GM23338 (cell line): Measurements from ENCODE around the gene SLC22A25. TPM values are rescaled to one million over a fixed set of nuclear protein-coding genes. Genes with fewer than 3 reads are reported as not detected.

Experiments
- ATAC-seq: fragments of 200-7000 bp; cut with Tn5 transposase; 3 replicates; pipeline ENCODE4 v1.9.1; 2020
- DNase-seq: peaks from one replicate; pipeline ENCODE4 v3.0.0-alpha.2; 2015; ENCODE audit warnings: low spot score
- H2AFZ ChIP-seq: fragments of 200-600 bp; sonication (generic); 2 replicates; pipeline ENCODE4 v1.8.0; 2016; ENCODE audit warnings: antibody characterized with exemption, mild to moderate bottlenecking, moderate library complexity
- H3F3A ChIP-seq: fragments of 200-600 bp; sonication (generic); replicated peaks from 2 replicates; pipeline ENCODE4 v1.8.0; 2017; ENCODE audit warnings: antibody characterized with exemption, mixed run types, low read depth
- H3K27ac ChIP-seq: fragments of 200-600 bp; sonication (generic); 2 replicates; pipeline ENCODE4 v1.6.1; 2016; ENCODE audit warnings: low read depth
- H3K27me3 ChIP-seq: fragments of 200-600 bp; sonication (generic); 2 replicates; pipeline ENCODE4 v1.8.0; 2016; ENCODE audit warnings: mild to moderate bottlenecking, mixed run types, moderate library complexity; ENCODE audit not compliant: insufficient read depth
- H3K36me3 ChIP-seq: fragments of 200-600 bp; sonication (generic); 2 replicates; pipeline ENCODE4 v1.8.0; 2016; ENCODE audit warnings: mild to moderate bottlenecking; ENCODE audit not compliant: insufficient read depth
- H3K4me1 ChIP-seq: fragments of 200-600 bp; sonication (generic); 2 replicates; pipeline ENCODE4 v1.8.0; 2016; ENCODE audit warnings: mild to moderate bottlenecking, moderate library complexity; ENCODE audit not compliant: insufficient read depth
- H3K4me2 ChIP-seq: fragments of 200-600 bp; sonication (generic); 2 replicates; pipeline ENCODE4 v1.7.1; 2017; ENCODE audit warnings: mixed run types
- H3K4me3 ChIP-seq: fragments of 200-600 bp; sonication (generic); 2 replicates; pipeline ENCODE4 v1.6.1; 2016; ENCODE audit warnings: mixed run types
- H3K79me2 ChIP-seq: fragments of 200-600 bp; sonication (generic); replicated peaks from 2 replicates; pipeline ENCODE4 v1.8.0; 2017; ENCODE audit warnings: mild to moderate bottlenecking; ENCODE audit not compliant: insufficient read depth
- H3K9me2 ChIP-seq: fragments of 200-600 bp; sonication (generic); 2 replicates; pipeline ENCODE4 v1.8.0; 2017; ENCODE audit not compliant: insufficient read depth
- H4K20me1 ChIP-seq: fragments of 200-600 bp; sonication (generic); replicated peaks from 2 replicates; pipeline ENCODE4 v1.8.0; 2017; ENCODE audit warnings: mild to moderate bottlenecking; ENCODE audit not compliant: insufficient read depth
- H3K27ac Mint-ChIP-seq: 2 replicates; pipeline ENCODE4 v1.8.0; 2020; ENCODE audit warnings: inconsistent platforms, mild to moderate bottlenecking, moderate library complexity, mixed read lengths
- H3K27me3 Mint-ChIP-seq: 3 replicates; pipeline ENCODE4 v1.8.0; 2022; ENCODE audit warnings: low read depth, mild to moderate bottlenecking, moderate library complexity, mixed read lengths, inconsistent platforms; ENCODE audit not compliant: insufficient read depth, poor library complexity
- H3K36me3 Mint-ChIP-seq: 3 replicates; pipeline ENCODE4 v1.8.0; 2021; ENCODE audit warnings: low read depth, mild to moderate bottlenecking, inconsistent platforms, moderate library complexity, mixed read lengths
- H3K4me1 Mint-ChIP-seq: 3 replicates; pipeline ENCODE4 v1.8.0; 2020; ENCODE audit warnings: mild to moderate bottlenecking, inconsistent platforms, mixed read lengths
- H3K4me3 Mint-ChIP-seq: 3 replicates; pipeline ENCODE4 v1.8.0; 2021; ENCODE audit warnings: moderate library complexity, mild to moderate bottlenecking, inconsistent platforms, mixed read lengths
- H3K9me3 Mint-ChIP-seq: 3 replicates; pipeline ENCODE4 v1.8.0; 2020; ENCODE audit warnings: moderate library complexity, mild to moderate bottlenecking, inconsistent platforms, mixed read lengths
- CREB1 ChIP-seq: fragments of 250-450 bp; sonication (Bioruptor Pico); IDR thresholded peaks from 2 replicates; pipeline ENCODE4 v1.5.0; 2020; ENCODE audit warnings: low read depth, mild to moderate bottlenecking, moderate library complexity
- CTCF ChIP-seq, 2 experiments: fragments of 200-600 bp in 1 of 2; sonication (generic) in 1 of 2; conservative IDR thresholded peaks; 2 replicates each; pipeline versions ENCODE4 v1.5.1 to v1.6.1; 2016 to 2017; ENCODE audit warnings: antibody characterized with exemption in 2 of 2, low read depth in 2 of 2, mild to moderate bottlenecking in 2 of 2, moderate library complexity in 1 of 2
- ETS1 ChIP-seq: IDR thresholded peaks from 2 replicates; pipeline ENCODE4 v1.6.1; 2016; ENCODE audit warnings: antibody characterized with exemption
- EZH2 ChIP-seq: fragments of 200-600 bp; sonication (generic); IDR thresholded peaks from one replicate; pipeline ENCODE4 v1.8.0; 2017; ENCODE audit warnings: antibody characterized with exemption, mild to moderate bottlenecking, low read depth; ENCODE audit not compliant: unreplicated experiment
- EZH2phosphoT487 ChIP-seq: fragments of 200-600 bp; sonication (generic); IDR thresholded peaks from one replicate; pipeline ENCODE4 v1.8.1; 2018; ENCODE audit warnings: antibody characterized with exemption; ENCODE audit not compliant: unreplicated experiment
- NANOG ChIP-seq: IDR thresholded peaks from 2 replicates; pipeline ENCODE4 v1.6.1; 2016; ENCODE audit warnings: antibody characterized with exemption, borderline replicate concordance
- POLR2AphosphoS5 ChIP-seq: IDR thresholded peaks from 2 replicates; pipeline ENCODE4 v1.6.1; 2016; ENCODE audit warnings: antibody characterized with exemption, low read depth
- REST ChIP-seq: IDR thresholded peaks from one replicate; pipeline ENCODE4 v1.6.1; 2018; ENCODE audit warnings: antibody characterized with exemption; ENCODE audit not compliant: unreplicated experiment
- STAT1 ChIP-seq: IDR thresholded peaks from one replicate; pipeline ENCODE4 v1.6.1; 2016; ENCODE audit warnings: antibody characterized with exemption; ENCODE audit not compliant: unreplicated experiment
- ZNF331 ChIP-seq: fragments of 250-450 bp; sonication (Bioruptor Pico); IDR thresholded peaks from 2 replicates; pipeline ENCODE4 v1.5.0; 2020; ENCODE audit warnings: low read depth, mild to moderate bottlenecking, moderate library complexity
- ZNF462 ChIP-seq: fragments of 250-450 bp; sonication (Bioruptor Pico); IDR thresholded peaks from 2 replicates; pipeline ENCODE4 v1.5.0; 2020; ENCODE audit warnings: mild to moderate bottlenecking, moderate library complexity
- polyA plus RNA-seq: library from polyadenylated mRNA; unstranded; fragments of >200 nt; fragmentation: Nextera tagmentation; extraction: Ambion mirVana; gene quantifications from 2 replicates; pipeline ENCODE4 v1.2.1, GENCODE V29; 2016
- total RNA-seq: library from RNA; depleted of rRNA; stranded (reverse); fragments of >200 nt; shearing (Covaris generic); gene quantifications from 2 replicates; pipeline ENCODE4 v1.2.3, GENCODE V29; 2014

The SLC22A25 gene
- total and polyA plus RNA-seq, 2 experiments from 2014 or later, result not detected

- Histone ChIP-seq H3K27ac (no peak overlapping the region), H2AFZ (no peak overlapping the region; the same call in 1 of the 2 replicates), H3K36me3 (no peaks in the 10 kb centered on the region; the same call in 1 of the 2 replicates), H3K4me3 (no peak overlapping the region), H3K9me2 (peaks cover 4% of the 10 kb centered on the region; the same call in 1 of the 2 replicates), H3K79me2 (no peaks in the 10 kb centered on the region), H3K4me1 (no peaks in the 10 kb centered on the region), H3K27me3 (no peaks in the 10 kb centered on the region), H3K4me2 (no peak overlapping the region), H4K20me1 (no peaks in the 10 kb centered on the region), H3F3A (no peaks in the 10 kb centered on the region)
- Mint-ChIP-seq H3K4me3 (no peak overlapping the region), H3K36me3 (no peaks in the 10 kb centered on the region), H3K27me3 (no peaks in the 10 kb centered on the region), H3K9me3 (peaks cover 6% of the 10 kb centered on the region), H3K4me1 (no peaks in the 10 kb centered on the region), H3K27ac (no peak overlapping the region)
- DNase-seq (no peak), ATAC-seq (no peak)
- no peak for TF ChIP-seq EZH2phosphoT487
- no peak for TF ChIP-seq NANOG
- no peak for TF ChIP-seq ZNF462 (CRISPR knock-in tag)
- no peak for TF ChIP-seq STAT1
- no peak for TF ChIP-seq CREB1 (CRISPR knock-in tag)
- TF ChIP-seq EZH2, result no peak
- TF ChIP-seq REST, result no peak
- TF ChIP-seq ETS1, result no peak
- TF ChIP-seq CTCF (conservative IDR thresholded peaks at IDR 0.05; ENCODE audit: low read depth in 2 of 2), result no peak
- no peak for TF ChIP-seq ZNF331 (CRISPR knock-in tag)
- no peak for TF ChIP-seq POLR2AphosphoS5
These were observed 46.9 kb upstream of the SLC22A25 start for GRCh38 chr11:63290285-63290684.
